ENCODE measurements around the gene A1BG. TPM values are rescaled to one million over a fixed set of nuclear protein-coding genes. Genes with fewer than 3 reads are reported as not detected.

The A1BG gene
- total RNA-seq, 2 donors from 2014 or later = 6.2 to 11.5 TPM

GRCh38 chr19:58305065-58305931 lies 48.0 kb downstream of the A1BG start, which contains the start of gene ERVK3-1:
Gene ERVK3-1, plus strand, starts transcription at chr19:58305377. Its CDS starts 6,792 bp downstream, at chr19:58312169.
- H3K4me3 ChIP-seq = peak within 1 kb of the TSS; percentile 57 to 62
- WGBS, 2 donors = 0 to 1% methylated on average over 51 to 55 of the region's 55 CpGs
- intact Hi-C loops (cut with DNase I) = no loop called here
- H3K4me1 ChIP-seq = peaks cover 25% of the 10 kb centered on the region
- ATAC-seq (peak; percentile 100), DNase-seq (peak; percentile 94 to 97 (median 96))
- peaks cover 0 to 3% of the 10 kb centered on the region in 2 donors for H3K36me3 ChIP-seq (replicated peaks in 1 of 2; ENCODE audit: insufficient read depth in 1 of 2, low read depth in 2 of 2)
- peak within 1 kb of the TSS; percentile 59 to 87 (median 70) for H3K27ac ChIP-seq
- TF ChIP-seq CTCF (IDR thresholded peaks at IDR 0.05) (peak in 6 of 7 experiments; percentile 16 to 66 (median 60)), POLR2A (IDR thresholded peaks at IDR 0.05) (peak; percentile 50 to 91 (median 87))
- H3K9me3 ChIP-seq = no peaks in the 10 kb centered on the region
- no peaks in the 10 kb centered on the region for H3K27me3 ChIP-seq

DNA sequence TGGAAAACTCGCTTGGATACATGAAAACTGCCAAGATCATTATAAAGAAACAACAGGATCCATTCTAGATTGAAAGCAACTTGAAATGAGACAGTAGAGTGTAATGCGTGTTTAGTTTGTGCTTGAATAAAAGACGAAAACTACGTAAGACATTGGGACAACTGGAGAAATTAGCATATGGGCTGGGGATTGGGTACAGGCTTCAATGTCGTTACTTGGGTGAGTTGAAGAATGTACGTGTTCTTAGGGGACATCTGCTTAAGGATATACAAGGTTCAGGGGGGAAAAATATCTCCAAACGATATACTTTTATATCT lies 48.6 kb downstream of the A1BG start:
- no peaks in the 10 kb centered on the region for H3K9me3 ChIP-seq
- no peak for DNase-seq
- peak; percentile 10 for ATAC-seq
- no peak overlapping the region for H3K4me3 ChIP-seq
- no peak for TF ChIP-seq CTCF (IDR thresholded peaks at IDR 0.05)
- TF ChIP-seq POLR2A (IDR thresholded peaks at IDR 0.05) = no peak
- intact Hi-C loops (cut with DNase I) = no loop called here
- H3K36me3 ChIP-seq (replicated peaks in 1 of 2; ENCODE audit: insufficient read depth in 1 of 2, low read depth in 2 of 2) = peaks cover 0 to 3% of the 10 kb centered on the region in 2 donors
- H3K27me3 ChIP-seq = no peaks in the 10 kb centered on the region
- peak overlapping the region; percentile 11 to 87 (median 70) for H3K27ac ChIP-seq
- peaks cover 25% of the 10 kb centered on the region for H3K4me1 ChIP-seq
- WGBS, 2 donors = 11 to 14% methylated on average over 7 of the region's 7 CpGs

DNA sequence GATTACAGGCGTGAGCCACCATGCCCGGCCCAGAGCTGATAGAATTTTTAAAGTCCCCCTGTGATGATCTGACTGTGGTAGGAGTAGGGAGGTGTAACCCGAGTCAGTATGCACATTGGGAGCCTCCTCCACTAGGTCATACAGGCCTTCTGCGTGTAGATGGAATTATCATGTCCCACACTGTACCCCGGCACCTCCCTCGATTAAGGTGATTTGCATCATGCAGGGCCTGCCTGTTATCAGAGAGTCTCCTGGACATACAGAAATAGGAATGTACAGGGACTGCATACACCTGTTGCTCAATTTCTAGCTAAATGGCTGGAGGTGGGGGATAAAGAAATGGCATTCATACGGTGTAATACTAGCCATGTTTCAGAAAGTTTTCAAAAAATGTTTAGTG lies 49.0 kb downstream of the A1BG start:
- peak overlapping the region in 1 of 4 donors; percentile 80 for H3K27ac ChIP-seq
- H3K9me3 ChIP-seq = no peaks in the 10 kb centered on the region
- H3K4me1 ChIP-seq = peaks cover 25% of the 10 kb centered on the region

GRCh38 chr19:58300620-58301019 lies 52.7 kb downstream of the A1BG start:
- H3K4me3 ChIP-seq = no peak overlapping the region
- DNase-seq (no peak), ATAC-seq (no peak)
- whole genome bisulfite sequencing, 2 donors = 97 to 99% methylated on average over 7 of the region's 7 CpGs
- H3K4me1 ChIP-seq = peaks cover 9% of the 10 kb centered on the region
- H3K27ac ChIP-seq = no peak overlapping the region
- no peaks in the 10 kb centered on the region for H3K36me3 ChIP-seq (replicated peaks in 1 of 2; ENCODE audit: insufficient read depth in 1 of 2, low read depth in 2 of 2)
- intact Hi-C loops (cut with DNase I) = no loop called here
- no peaks in the 10 kb centered on the region for H3K27me3 ChIP-seq
- H3K9me3 ChIP-seq = no peaks in the 10 kb centered on the region
- no peak for TF ChIP-seq POLR2A (IDR thresholded peaks at IDR 0.05)
- TF ChIP-seq CTCF (IDR thresholded peaks at IDR 0.05) = no peak

More for the DNA sequence above, 49.0 kb downstream of the A1BG start:
- no peak for TF ChIP-seq CTCF (IDR thresholded peaks at IDR 0.05)
- no peak for TF ChIP-seq POLR2A (IDR thresholded peaks at IDR 0.05)
- 79 to 85% methylated on average over 7 of the region's 7 CpGs for WGBS, 2 donors
- intact Hi-C loops (cut with DNase I) = no loop called here
- DNase-seq (no peak), ATAC-seq (no peak)
- H3K4me3 ChIP-seq = no peak overlapping the region
- H3K27me3 ChIP-seq = no peaks in the 10 kb centered on the region
- H3K36me3 ChIP-seq (replicated peaks in 1 of 2; ENCODE audit: insufficient read depth in 1 of 2, low read depth in 2 of 2) = peaks cover 0 to 3% of the 10 kb centered on the region in 2 donors
